Thyroid gland (tissue), 4 donors: ENCODE results near the gene PXT1. TPM values are rescaled to one million over a fixed set of nuclear protein-coding genes. Genes with fewer than 3 reads are reported as not detected.
"Not testable (repeated sequence)": the region's sequence is repeated elsewhere in the genome, so short reads cannot be mapped to it uniquely, and the experiment has no call there.

Experiments used
- DNase-seq, 2 donors: peaks; one replicate each; pipeline ENCODE4 v3.0.0-alpha.2; 2019
- H3K27ac ChIP-seq, 3 donors: fragments of 200-600 bp; sonication (generic); 1 replicate in 2 of 3; 2 replicates in 1 of 3; pipeline ENCODE4 v1.5.1; 2016 to 2019; ENCODE audit warnings: mild to moderate bottlenecking in 1 of 3, moderate library complexity in 1 of 3
- H3K27me3 ChIP-seq: fragments of 200-600 bp; sonication (generic); one replicate; pipeline ENCODE4 v1.5.1; 2019
- H3K36me3 ChIP-seq, 2 donors: fragments of 200-600 bp; sonication (generic); one replicate each; pipeline ENCODE4 v1.5.1; 2016 to 2019
- H3K4me1 ChIP-seq, 2 donors: fragments of 200-600 bp; sonication (generic); one replicate each; pipeline ENCODE4 v1.5.1; 2017 to 2019
- H3K4me3 ChIP-seq, 3 donors: fragments of 200-600 bp; sonication (generic); replicated peaks in 1 of 3; 1 replicate in 2 of 3; 2 replicates in 1 of 3; pipeline ENCODE4 v1.5.1; 2016; ENCODE audit warnings: mild to moderate bottlenecking in 1 of 3
- H3K9me3 ChIP-seq: fragments of 200-600 bp; sonication (generic); one replicate; pipeline ENCODE4 v1.5.1; 2017
- POLR2A ChIP-seq, 2 donors: fragments of 450-650 bp; IDR thresholded peaks; one replicate each; pipeline ENCODE4 v1.6.1; 2017; ENCODE audit warnings: antibody characterized with exemption in 2 of 2, mild to moderate bottlenecking in 2 of 2, moderate library complexity in 1 of 2
- WGBS, 2 donors: methylation state at CpG; one replicate each; pipeline ENCODE4 v1.1.5; 2017; 5-methylcytosine and 5-hydroxymethylcytosine counted together
- intact Hi-C: fragments of 100-400 bp; cut with DNase I; formaldehyde crosslinking; loops from one replicate; pipeline ENCODE4 v1.15.1; 2023
- total RNA-seq, 4 donors: library from RNA; depleted of rRNA; stranded (reverse); fragments of >200 nt; gene quantifications; one replicate each; pipeline ENCODE4 v1.2.3, GENCODE V29; 2016
- TF ChIP-seq, protein P1 (sequence below), 6 experiments: fragments of 200-600 bp in 3 of 6; fragments of 450-650 bp in 3 of 6; sonication (generic) in 3 of 6; IDR thresholded peaks; one replicate each; pipeline ENCODE4 v1.5.1; 2016 to 2019; ENCODE audit warnings: antibody characterized with exemption in 6 of 6, mild to moderate bottlenecking in 2 of 6, inconsistent platforms in 1 of 6, moderate library complexity in 1 of 6

PXT1 gene
- total RNA-seq, 4 donors from 2014 or later, result not detected

GRCh38 chr6:36418558-36418957 lies 24.1 kb downstream of the PXT1 start:
- TF ChIP-seq, protein P1, sequence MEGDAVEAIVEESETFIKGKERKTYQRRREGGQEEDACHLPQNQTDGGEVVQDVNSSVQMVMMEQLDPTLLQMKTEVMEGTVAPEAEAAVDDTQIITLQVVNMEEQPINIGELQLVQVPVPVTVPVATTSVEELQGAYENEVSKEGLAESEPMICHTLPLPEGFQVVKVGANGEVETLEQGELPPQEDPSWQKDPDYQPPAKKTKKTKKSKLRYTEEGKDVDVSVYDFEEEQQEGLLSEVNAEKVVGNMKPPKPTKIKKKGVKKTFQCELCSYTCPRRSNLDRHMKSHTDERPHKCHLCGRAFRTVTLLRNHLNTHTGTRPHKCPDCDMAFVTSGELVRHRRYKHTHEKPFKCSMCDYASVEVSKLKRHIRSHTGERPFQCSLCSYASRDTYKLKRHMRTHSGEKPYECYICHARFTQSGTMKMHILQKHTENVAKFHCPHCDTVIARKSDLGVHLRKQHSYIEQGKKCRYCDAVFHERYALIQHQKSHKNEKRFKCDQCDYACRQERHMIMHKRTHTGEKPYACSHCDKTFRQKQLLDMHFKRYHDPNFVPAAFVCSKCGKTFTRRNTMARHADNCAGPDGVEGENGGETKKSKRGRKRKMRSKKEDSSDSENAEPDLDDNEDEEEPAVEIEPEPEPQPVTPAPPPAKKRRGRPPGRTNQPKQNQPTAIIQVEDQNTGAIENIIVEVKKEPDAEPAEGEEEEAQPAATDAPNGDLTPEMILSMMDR (IDR thresholded peaks at IDR 0.05), result no peak
- DNase-seq, result no peak
- no peaks in the 10 kb centered on the region for H3K9me3 ChIP-seq
- H3K27ac ChIP-seq, result no peak overlapping the region
- WGBS, 2 donors, result 70 to 71% methylated on average over 3 of the region's 3 CpGs
- intact Hi-C loops, result no loop called here
- H3K4me3 ChIP-seq, result no peak overlapping the region
- no peaks in the 10 kb centered on the region for H3K36me3 ChIP-seq
- peaks cover 0 to 6% of the 10 kb centered on the region in 2 donors for H3K4me1 ChIP-seq
- no peaks in the 10 kb centered on the region for H3K27me3 ChIP-seq

- Histone ChIP-seq H3K4me3 (no peak overlapping the region), H3K4me1 (no peaks in the 10 kb centered on the region), H3K27me3 (no peaks in the 10 kb centered on the region), H3K27ac (no peak overlapping the region), H3K9me3 (no peaks in the 10 kb centered on the region), H3K36me3 (no peaks in the 10 kb centered on the region)
- no peak for DNase-seq
- TF ChIP-seq, protein P1 (IDR thresholded peaks at IDR 0.05), result no peak
- no peak for TF ChIP-seq POLR2A (IDR thresholded peaks at IDR 0.05)
- 53 to 67% methylated on average over 1 of the region's 1 CpG for WGBS, 2 donors
- intact Hi-C loops, result no loop called here
These were observed 28.2 kb downstream of the PXT1 start for GRCh38 chr6:36414481-36414880.

DNA sequence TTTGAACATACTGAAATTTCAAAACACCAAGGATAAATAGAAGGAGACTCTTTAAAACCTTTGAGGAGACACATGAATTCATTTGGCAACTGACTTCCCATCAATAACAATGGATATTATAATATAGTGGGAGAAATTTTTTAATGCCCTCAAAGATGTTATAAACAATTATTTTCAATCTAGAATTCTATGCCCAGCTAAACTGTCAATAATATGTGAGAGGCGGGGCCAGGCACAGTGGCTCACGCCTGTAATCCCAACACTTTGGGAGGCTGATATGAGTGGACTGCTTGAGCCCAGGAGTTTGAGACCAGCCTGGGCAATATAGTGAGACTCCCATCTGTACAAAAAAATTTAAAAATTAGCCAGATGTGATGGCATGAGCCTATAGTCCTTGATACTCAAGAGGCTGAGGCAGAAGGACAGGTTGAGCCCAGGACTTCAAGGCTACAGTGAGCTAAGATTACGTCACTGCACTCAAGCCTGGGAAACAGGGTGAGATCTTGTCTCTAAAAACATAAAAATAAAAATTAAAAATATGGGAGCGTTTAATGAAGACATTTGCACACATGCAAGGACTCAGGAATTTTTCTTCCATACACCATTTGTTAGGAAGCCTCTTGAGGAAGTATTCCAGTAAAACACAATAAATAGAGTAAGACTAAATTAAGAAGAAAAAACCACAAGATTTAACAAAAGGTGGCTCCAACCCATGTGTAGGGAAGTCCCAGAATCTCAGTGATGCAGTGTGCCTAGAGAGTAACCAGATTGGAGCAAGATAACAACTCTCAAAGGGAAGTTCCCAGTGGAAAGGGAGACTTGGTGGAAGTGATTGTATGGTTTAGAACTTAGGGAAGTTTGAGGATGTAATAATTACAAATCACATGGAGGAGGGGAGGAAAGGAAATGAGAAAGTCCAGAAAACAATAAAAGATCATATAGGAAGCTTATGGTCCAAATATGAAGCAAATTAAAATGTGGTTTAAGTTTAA lies 28.9 kb downstream of the PXT1 start:
- Histone ChIP-seq H3K27me3 (no peaks in the 10 kb centered on the region), H3K4me3 (no peak overlapping the region), H3K4me1 (no peaks in the 10 kb centered on the region), H3K36me3 (no peaks in the 10 kb centered on the region), H3K9me3 (no peaks in the 10 kb centered on the region), H3K27ac (no peak overlapping the region)
- intact Hi-C loops, result no loop called here
- DNase-seq, result no peak
- no peak for TF ChIP-seq POLR2A (IDR thresholded peaks at IDR 0.05)
- TF ChIP-seq, protein P1 (IDR thresholded peaks at IDR 0.05), result no peak
- 92 to 93% methylated on average over 4 of the region's 4 CpGs for WGBS, 2 donors

DNA sequence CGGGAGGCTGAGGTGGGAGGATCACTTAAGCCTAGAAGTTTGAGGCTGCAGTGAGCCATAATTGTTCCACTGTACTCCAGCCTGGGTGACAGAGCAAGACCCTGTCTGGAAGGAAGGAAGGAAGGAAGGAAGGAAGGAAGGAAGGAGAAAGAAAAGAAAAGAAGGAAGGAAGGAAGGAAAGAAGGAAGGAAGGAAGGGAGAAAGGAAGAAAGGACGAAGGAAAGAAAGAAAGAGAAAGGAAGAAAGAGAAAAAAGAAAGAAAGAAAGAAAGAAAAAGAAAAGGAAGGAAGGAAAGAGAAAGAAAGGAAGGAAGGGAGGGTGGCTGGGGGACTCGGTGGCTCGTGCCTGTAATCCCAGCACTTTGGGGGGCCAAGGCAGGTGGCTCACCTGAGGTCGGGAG lies 32.9 kb downstream of the PXT1 start:
- H3K9me3 ChIP-seq, H3K4me1 ChIP-seq, H3K27ac ChIP-seq, H3K27me3 ChIP-seq, DNase-seq, intact Hi-C loops, H3K4me3 ChIP-seq, H3K36me3 ChIP-seq: not testable (repeated sequence)
- WGBS, 2 donors, result 68 to 70% methylated on average over 5 of the region's 5 CpGs

GRCh38 chr6:36404164-36404563 lies 38.5 kb downstream of the PXT1 start:
- no peaks in the 10 kb centered on the region for H3K27me3 ChIP-seq
- no peak overlapping the region for H3K4me3 ChIP-seq
- H3K4me1 ChIP-seq, result no peaks in the 10 kb centered on the region
- no peak overlapping the region for H3K27ac ChIP-seq
- TF ChIP-seq POLR2A (IDR thresholded peaks at IDR 0.05), result no peak
- TF ChIP-seq, protein P1 (IDR thresholded peaks at IDR 0.05), result no peak
- DNase-seq, result no peak
- 87 to 93% methylated on average over 4 of the region's 4 CpGs for WGBS, 2 donors
- no peaks in the 10 kb centered on the region for H3K9me3 ChIP-seq
- H3K36me3 ChIP-seq, result no peaks in the 10 kb centered on the region
- intact Hi-C loops, result no loop called here
